KMS-11 (cell line): ENCODE results near the gene WASF3.

Experiments
- H2AFZ ChIP-seq: fragments of 200-600 bp; sonication (generic); 2 replicates; pipeline ENCODE4 v1.6.1; 2016; ENCODE audit warnings: antibody characterized with exemption, mixed run types, low read depth
- H3K27ac ChIP-seq: fragments of 200-600 bp; sonication (generic); 2 replicates; pipeline ENCODE4 v1.6.1; 2016; ENCODE audit warnings: mild to moderate bottlenecking, mixed run types
- H3K27me3 ChIP-seq: fragments of 200-600 bp; sonication (generic); 2 replicates; pipeline ENCODE4 v1.6.1; 2017; ENCODE audit warnings: mild to moderate bottlenecking, low read depth, mixed run types, moderate library complexity; ENCODE audit not compliant: insufficient read depth
- H3K36me3 ChIP-seq: fragments of 200-600 bp; sonication (generic); 2 replicates; pipeline ENCODE4 v1.6.1; 2017; ENCODE audit warnings: mild to moderate bottlenecking, mixed run types; ENCODE audit not compliant: insufficient read depth
- H3K4me1 ChIP-seq: fragments of 200-600 bp; sonication (generic); 2 replicates; pipeline ENCODE4 v1.6.1; 2016; ENCODE audit warnings: mild to moderate bottlenecking, low read depth, mixed run types; ENCODE audit not compliant: poor library complexity, severe bottlenecking
- H3K4me2 ChIP-seq: fragments of 200-600 bp; sonication (generic); 2 replicates; pipeline ENCODE4 v1.7.0; 2016; ENCODE audit warnings: mild to moderate bottlenecking, mixed run types
- H3K4me3 ChIP-seq: fragments of 200-600 bp; sonication (generic); IDR thresholded peaks from 2 replicates; pipeline ENCODE4 v1.6.1; 2017; ENCODE audit warnings: low read depth, low read length, mixed read lengths; ENCODE audit not compliant: insufficient read depth
- H3K79me2 ChIP-seq: fragments of 200-600 bp; sonication (generic); 2 replicates; pipeline ENCODE4 v1.6.1; 2016; ENCODE audit warnings: low read depth, mixed run types; ENCODE audit not compliant: insufficient read depth
- H3K9ac ChIP-seq: fragments of 200-600 bp; sonication (generic); 2 replicates; pipeline ENCODE4 v1.6.1; 2016; ENCODE audit warnings: mild to moderate bottlenecking, mixed run types
- H4K20me1 ChIP-seq: fragments of 200-600 bp; sonication (generic); 2 replicates; pipeline ENCODE4 v1.6.1; 2016; ENCODE audit warnings: mild to moderate bottlenecking, mixed run types; ENCODE audit not compliant: insufficient read depth
- CTCF ChIP-seq: fragments of 200-600 bp; sonication (generic); conservative IDR thresholded peaks from 2 replicates; pipeline ENCODE4 v1.6.1; 2017; ENCODE audit warnings: low read depth, mild to moderate bottlenecking, antibody characterized with exemption, low read length, moderate library complexity, mixed read lengths

Gene WASF3

GRCh38 chr13:26544707-26545106, 12.8 kb upstream of the WASF3 start:
- Histone ChIP-seq H3K36me3 (no peaks in the 10 kb centered on the region), H3K27ac (no peak overlapping the region), H3K4me3 (no peak overlapping the region), H4K20me1 (no peaks in the 10 kb centered on the region), H3K4me1 (no peaks in the 10 kb centered on the region), H3K79me2 (no peaks in the 10 kb centered on the region), H2AFZ (no peak overlapping the region), H3K27me3 (no peaks in the 10 kb centered on the region), H3K4me2 (no peak overlapping the region), H3K9ac (no peak overlapping the region)
- no peak for TF ChIP-seq CTCF

GRCh38 chr13:26548205-26548765, 9.2 kb upstream of the WASF3 start:
- Histone ChIP-seq H3K4me1 (no peaks in the 10 kb centered on the region), H2AFZ (no peak overlapping the region), H3K4me3 (no peak overlapping the region), H3K4me2 (no peak overlapping the region), H3K36me3 (no peaks in the 10 kb centered on the region), H3K79me2 (no peaks in the 10 kb centered on the region), H3K27me3 (no peaks in the 10 kb centered on the region), H3K27ac (no peak overlapping the region), H3K9ac (no peak overlapping the region), H4K20me1 (no peaks in the 10 kb centered on the region)
- no peak for TF ChIP-seq CTCF

- no peaks in the 10 kb centered on the region for H3K4me1 ChIP-seq
- TF ChIP-seq CTCF, result no peak
Measured at GRCh38 chr13:26549713-26550112, 7.8 kb upstream of the WASF3 start.

GRCh38 chr13:26551255-26551860, 6.1 kb upstream of the WASF3 start:
- no peaks in the 10 kb centered on the region for H3K36me3 ChIP-seq
- H4K20me1 ChIP-seq, result no peaks in the 10 kb centered on the region
- no peak for TF ChIP-seq CTCF
- H3K4me2 ChIP-seq, result no peak overlapping the region
- no peaks in the 10 kb centered on the region for H3K27me3 ChIP-seq
- no peak overlapping the region for H3K9ac ChIP-seq
- H3K4me3 ChIP-seq, result no peak overlapping the region
- no peak overlapping the region for H2AFZ ChIP-seq
- H3K27ac ChIP-seq, result no peak overlapping the region
- H3K4me1 ChIP-seq, result no peaks in the 10 kb centered on the region
- H3K79me2 ChIP-seq, result no peaks in the 10 kb centered on the region

More at GRCh38 chr13:26549713-26550112, 7.8 kb upstream of the WASF3 start:
- H3K79me2 ChIP-seq, result no peaks in the 10 kb centered on the region
- H3K27ac ChIP-seq, result no peak overlapping the region
- no peak overlapping the region for H3K9ac ChIP-seq
- no peaks in the 10 kb centered on the region for H3K27me3 ChIP-seq
- no peaks in the 10 kb centered on the region for H3K36me3 ChIP-seq
- no peak overlapping the region for H2AFZ ChIP-seq
- H4K20me1 ChIP-seq, result no peaks in the 10 kb centered on the region
- H3K4me2 ChIP-seq, result no peak overlapping the region
- no peak overlapping the region for H3K4me3 ChIP-seq
